HUES48 (cell line): ENCODE results near the gene SLC8A1.

ENCODE experiments used
- H3K27ac ChIP-seq: one replicate; pipeline ENCODE4 v1.7.0; 2013; ENCODE audit warnings: low read depth, low read length, inconsistent platforms
- H3K27me3 ChIP-seq: 2 replicates; pipeline ENCODE4 v1.6.1; 2013; ENCODE audit warnings: mild to moderate bottlenecking, low read length; ENCODE audit not compliant: control insufficient read depth, insufficient read depth
- H3K36me3 ChIP-seq: 2 replicates; pipeline ENCODE4 v1.6.1; 2013; ENCODE audit warnings: low read length; ENCODE audit not compliant: control insufficient read depth, insufficient read depth
- H3K4me1 ChIP-seq: 2 replicates; pipeline ENCODE4 v1.6.1; 2013; ENCODE audit warnings: mild to moderate bottlenecking, low read length; ENCODE audit not compliant: control insufficient read depth, insufficient read depth
- H3K4me3 ChIP-seq: 2 replicates; pipeline ENCODE4 v1.5.1; 2013; ENCODE audit warnings: mild to moderate bottlenecking, low read depth, low read length
- H3K9ac ChIP-seq: 2 replicates; pipeline ENCODE4 v1.6.1; 2013; ENCODE audit warnings: mild to moderate bottlenecking, low read depth, low read length, moderate library complexity
- H3K9me3 ChIP-seq: 2 replicates; pipeline ENCODE4 v1.6.1; 2013; ENCODE audit warnings: low read length; ENCODE audit not compliant: control insufficient read depth, insufficient read depth

SLC8A1 gene

GRCh38 chr2:40367032-40367431, 84.9 kb downstream of the SLC8A1 start:
- H3K4me3 ChIP-seq = no peak overlapping the region
- H3K27ac ChIP-seq = no peak overlapping the region
- no peak overlapping the region for H3K9ac ChIP-seq
- H3K27me3 ChIP-seq = no peaks in the 10 kb centered on the region
- H3K36me3 ChIP-seq = no peaks in the 10 kb centered on the region
- no peaks in the 10 kb centered on the region for H3K9me3 ChIP-seq
- H3K4me1 ChIP-seq = peaks cover 12% of the 10 kb centered on the region

- no peak overlapping the region for H3K27ac ChIP-seq
- no peak overlapping the region; the same call in 1 of the 2 replicates for H3K4me3 ChIP-seq
- no peak overlapping the region for H3K9ac ChIP-seq
- H3K4me1 ChIP-seq = peaks cover 2% of the 10 kb centered on the region; the same call in 1 of the 2 replicates
- no peaks in the 10 kb centered on the region for H3K36me3 ChIP-seq
- H3K9me3 ChIP-seq = no peaks in the 10 kb centered on the region
- H3K27me3 ChIP-seq = no peaks in the 10 kb centered on the region
Measured at GRCh38 chr2:40364151-40364874, 87.6 kb downstream of the SLC8A1 start.

GRCh38 chr2:40363631-40364030, 88.3 kb downstream of the SLC8A1 start:
- Histone ChIP-seq H3K27ac (no peak overlapping the region), H3K9ac (no peak overlapping the region), H3K36me3 (no peaks in the 10 kb centered on the region), H3K27me3 (no peaks in the 10 kb centered on the region), H3K4me3 (no peak overlapping the region), H3K9me3 (no peaks in the 10 kb centered on the region), H3K4me1 (0 out of 2 replicates have a peak, but pooled peaks cover 3% of the 10 kb centered on the region)

GRCh38 chr2:40363231-40363630, 88.7 kb downstream of the SLC8A1 start:
- no peaks in the 10 kb centered on the region for H3K27me3 ChIP-seq
- no peak overlapping the region for H3K27ac ChIP-seq
- 0 out of 2 replicates have a peak, but pooled peaks cover 5% of the 10 kb centered on the region for H3K4me1 ChIP-seq
- H3K4me3 ChIP-seq = no peak overlapping the region
- no peaks in the 10 kb centered on the region for H3K9me3 ChIP-seq
- no peaks in the 10 kb centered on the region for H3K36me3 ChIP-seq
- no peak overlapping the region for H3K9ac ChIP-seq

GRCh38 chr2:40361478-40361877, 90.4 kb downstream of the SLC8A1 start:
- no peaks in the 10 kb centered on the region for H3K9me3 ChIP-seq
- 0 out of 2 replicates have a peak, but pooled peaks cover 5% of the 10 kb centered on the region for H3K4me1 ChIP-seq
- H3K27me3 ChIP-seq = no peaks in the 10 kb centered on the region
- H3K4me3 ChIP-seq = no peak overlapping the region
- no peak overlapping the region for H3K9ac ChIP-seq
- H3K36me3 ChIP-seq = no peaks in the 10 kb centered on the region
- no peak overlapping the region for H3K27ac ChIP-seq

GRCh38 chr2:40360652-40361051, 91.2 kb downstream of the SLC8A1 start:
- H3K4me1 ChIP-seq = 0 out of 2 replicates have a peak, but pooled peaks cover 5% of the 10 kb centered on the region
- H3K9ac ChIP-seq = no peak overlapping the region
- no peak overlapping the region for H3K4me3 ChIP-seq
- no peaks in the 10 kb centered on the region for H3K27me3 ChIP-seq
- no peaks in the 10 kb centered on the region for H3K36me3 ChIP-seq
- no peak overlapping the region for H3K27ac ChIP-seq
- H3K9me3 ChIP-seq = no peaks in the 10 kb centered on the region

DNA sequence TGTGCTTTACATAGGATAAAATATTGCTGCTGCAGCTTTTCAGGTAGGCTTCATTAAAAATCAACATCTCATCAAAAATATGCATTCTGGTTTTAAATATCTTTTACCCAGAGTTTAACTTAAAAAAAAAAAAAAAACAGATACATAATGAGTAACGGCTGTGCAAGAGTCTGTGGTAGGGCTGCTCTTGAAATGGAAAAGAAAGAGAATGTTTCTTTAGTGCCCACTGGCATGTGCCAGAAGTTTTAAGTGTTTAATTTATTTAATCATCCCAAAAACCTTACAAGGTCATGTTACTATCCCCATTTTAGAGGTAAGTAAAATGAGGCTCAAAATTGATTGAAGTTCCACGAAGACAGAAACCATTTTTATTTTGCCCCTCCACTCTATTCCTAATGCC, 92.1 kb downstream of the SLC8A1 start:
- Histone ChIP-seq H3K27me3 (no peaks in the 10 kb centered on the region), H3K9ac (no peak overlapping the region), H3K36me3 (no peaks in the 10 kb centered on the region), H3K4me1 (0 out of 2 replicates have a peak, but pooled peaks cover 5% of the 10 kb centered on the region), H3K27ac (no peak overlapping the region), H3K4me3 (no peak overlapping the region), H3K9me3 (no peaks in the 10 kb centered on the region)

DNA sequence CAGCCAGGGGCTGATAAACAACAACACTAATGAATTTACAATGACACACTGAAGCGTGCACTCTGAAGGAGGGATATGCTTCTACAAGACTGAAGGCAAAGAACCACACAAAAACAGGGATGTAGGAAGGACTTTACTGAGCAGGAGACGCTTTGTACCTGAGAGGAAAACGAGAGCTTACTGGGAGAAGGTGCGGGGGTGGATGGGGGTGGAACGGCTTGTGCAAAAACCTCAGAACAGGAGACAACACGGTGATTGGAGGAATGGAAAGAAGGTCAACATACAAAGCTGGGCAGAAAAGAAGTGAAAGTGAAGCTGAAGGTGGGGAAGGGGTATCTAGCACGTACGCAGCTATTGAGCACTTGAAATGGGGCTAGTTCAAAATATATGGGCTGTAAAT, 93.1 kb downstream of the SLC8A1 start:
- Histone ChIP-seq H3K27ac (no peak overlapping the region), H3K4me1 (0 out of 2 replicates have a peak, but pooled peaks cover 5% of the 10 kb centered on the region), H3K27me3 (no peaks in the 10 kb centered on the region), H3K9ac (no peak overlapping the region), H3K9me3 (no peaks in the 10 kb centered on the region), H3K4me3 (no peak overlapping the region), H3K36me3 (no peaks in the 10 kb centered on the region)

DNA sequence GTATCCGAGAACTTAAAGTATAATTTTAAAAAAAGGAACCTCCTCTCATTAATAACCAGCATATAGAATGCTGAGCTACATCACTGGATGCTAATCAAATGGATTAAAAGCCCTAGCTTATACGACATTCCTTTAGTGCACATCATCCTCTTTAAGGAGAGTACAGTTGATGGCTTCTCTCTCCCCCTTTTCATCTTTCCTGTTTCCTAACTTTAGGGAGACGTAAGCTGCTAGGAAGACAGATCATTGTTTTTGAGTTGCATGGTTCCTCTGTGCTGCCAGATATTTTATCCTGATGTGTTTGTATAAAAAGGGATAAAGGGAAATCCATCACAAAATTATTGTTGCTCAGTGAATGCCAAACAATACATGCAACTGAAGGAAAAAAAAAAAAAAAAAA, 94.2 kb downstream of the SLC8A1 start:
- 0 out of 2 replicates have a peak, but pooled peaks cover 5% of the 10 kb centered on the region for H3K4me1 ChIP-seq
- H3K9me3 ChIP-seq = no peaks in the 10 kb centered on the region
- H3K27ac ChIP-seq = no peak overlapping the region
- H3K36me3 ChIP-seq = no peaks in the 10 kb centered on the region
- no peaks in the 10 kb centered on the region for H3K27me3 ChIP-seq
- no peak overlapping the region for H3K9ac ChIP-seq
- H3K4me3 ChIP-seq = no peak overlapping the region

DNA sequence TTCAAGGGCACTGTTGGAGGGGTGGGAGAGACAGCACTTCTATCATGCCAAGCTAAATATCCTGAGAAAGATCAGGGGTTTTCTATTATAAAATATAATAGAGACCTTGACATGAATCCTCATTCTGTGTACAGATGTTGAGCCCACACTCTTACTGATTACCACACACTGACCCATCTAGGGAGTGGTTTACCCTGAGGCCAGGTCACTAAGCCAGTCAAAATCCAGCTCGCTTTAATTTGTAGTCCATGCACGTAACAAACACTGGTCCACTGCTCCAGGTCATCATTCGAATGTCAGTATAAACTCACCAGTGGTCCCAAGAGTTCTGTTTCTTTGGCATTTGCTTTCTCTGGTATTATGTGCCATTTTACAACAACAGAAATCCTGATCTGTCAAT, 96.4 kb downstream of the SLC8A1 start:
- no peaks in the 10 kb centered on the region for H3K9me3 ChIP-seq
- H3K4me1 ChIP-seq = 0 out of 2 replicates have a peak, but pooled peaks cover 5% of the 10 kb centered on the region
- H3K36me3 ChIP-seq = no peaks in the 10 kb centered on the region
- H3K4me3 ChIP-seq = no peak overlapping the region
- H3K27me3 ChIP-seq = no peaks in the 10 kb centered on the region
- no peak overlapping the region for H3K27ac ChIP-seq
- H3K9ac ChIP-seq = no peak overlapping the region

DNA sequence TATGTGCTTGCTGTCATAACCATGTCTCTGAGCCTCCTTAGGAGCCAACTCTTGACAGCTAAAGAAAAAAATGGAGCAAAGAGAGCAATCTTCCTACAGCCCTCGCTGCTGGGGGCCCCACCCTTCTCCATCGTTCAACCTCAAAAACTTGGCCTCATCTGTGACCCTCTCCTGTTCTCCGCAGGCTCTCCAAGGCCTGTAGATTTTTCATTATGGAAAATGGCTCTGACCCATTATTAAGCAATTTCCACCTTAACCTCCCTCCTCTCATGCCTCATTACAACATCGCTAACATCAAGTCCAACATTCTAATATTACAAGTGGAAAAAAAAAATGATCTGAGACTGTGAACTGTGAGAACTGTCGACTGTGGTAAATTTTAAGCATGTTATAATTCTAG, 98.7 kb downstream of the SLC8A1 start:
- no peaks in the 10 kb centered on the region for H3K36me3 ChIP-seq
- H3K9ac ChIP-seq = no peak overlapping the region
- no peaks in the 10 kb centered on the region for H3K4me1 ChIP-seq
- no peaks in the 10 kb centered on the region for H3K27me3 ChIP-seq
- H3K4me3 ChIP-seq = no peak overlapping the region
- no peaks in the 10 kb centered on the region for H3K9me3 ChIP-seq
- no peak overlapping the region for H3K27ac ChIP-seq
